Activated CD4-positive, alpha-beta memory T cell treated with anti-CD3 and anti-CD28 coated beads for 36 hours (primary cell): ENCODE data around the gene ALG1L2. TPM values are rescaled to one million over a fixed set of nuclear protein-coding genes. Genes with fewer than 3 reads are reported as not detected.
"Not testable (repeated sequence)": the region's sequence is repeated elsewhere in the genome, so short reads cannot be mapped to it uniquely, and the experiment has no call there.

Source experiments
- CTCF ChIA-PET: fragments of 350-600 bp; sonication (Branson Sonifier 250); formaldehyde crosslinking; loops from one replicate; lab custom pipeline; 2021; ENCODE audit warnings: antibody characterized with exemption, inconsistent platforms; lab: Charles Lee
- POLR2A ChIA-PET: fragments of 350-600 bp; sonication (Branson Sonifier 250); formaldehyde crosslinking; loops from one replicate; lab custom pipeline; 2021; ENCODE audit warnings: antibody characterized with exemption; lab: Charles Lee
- DNase-seq: peaks from one replicate; pipeline ENCODE4 v3.0.0-alpha.2; 2020
- H3K27ac Mint-ChIP-seq: one replicate; pipeline ENCODE4 v1.8.0; 2021; ENCODE audit warnings: mixed read lengths
- H3K27me3 Mint-ChIP-seq: one replicate; pipeline ENCODE4 v1.8.0; 2021; ENCODE audit warnings: mixed read lengths
- H3K36me3 Mint-ChIP-seq: one replicate; pipeline ENCODE4 v1.8.0; 2021; ENCODE audit warnings: mixed read lengths
- H3K4me1 Mint-ChIP-seq: one replicate; pipeline ENCODE4 v1.8.0; 2021; ENCODE audit warnings: low read depth, mixed read lengths
- H3K4me3 Mint-ChIP-seq: one replicate; pipeline ENCODE4 v1.8.0; 2021; ENCODE audit warnings: mild to moderate bottlenecking, mixed read lengths
- H3K9me3 Mint-ChIP-seq: one replicate; pipeline ENCODE4 v1.8.0; 2021; ENCODE audit warnings: mixed read lengths
- intact Hi-C: fragments of 100-400 bp; cut with micrococcal nuclease; formaldehyde crosslinking; loops from one replicate; pipeline ENCODE4 v1.15.1; 2023
- total RNA-seq, 2 experiments: library from RNA; stranded (reverse); gene quantifications; one replicate each; pipeline ENCODE4 v1.2.3, GENCODE V29; 2021

The ALG1L2 gene
- total RNA-seq, 2 experiments from 2014 or later, result not detected

GRCh38 chr3:130143648-130144327 is 62.2 kb downstream of the ALG1L2 start:
- CTCF ChIA-PET, intact Hi-C loops, H3K36me3 Mint-ChIP-seq, H3K9me3 Mint-ChIP-seq, H3K4me1 Mint-ChIP-seq, H3K4me3 Mint-ChIP-seq, POLR2A ChIA-PET, H3K27me3 Mint-ChIP-seq, DNase-seq, H3K27ac Mint-ChIP-seq: not testable (repeated sequence)

GRCh38 chr3:130144328-130144650 is 62.7 kb downstream of the ALG1L2 start:
- DNase-seq, H3K4me1 Mint-ChIP-seq, H3K27ac Mint-ChIP-seq, H3K9me3 Mint-ChIP-seq, H3K4me3 Mint-ChIP-seq, POLR2A ChIA-PET, CTCF ChIA-PET, intact Hi-C loops, H3K27me3 Mint-ChIP-seq, H3K36me3 Mint-ChIP-seq: not testable (repeated sequence)

- POLR2A ChIA-PET, result not testable (repeated sequence)
Measured at GRCh38 chr3:130145456-130145855, 63.8 kb downstream of the ALG1L2 start.

GRCh38 chr3:130146465-130146864 is 64.8 kb downstream of the ALG1L2 start:
- H3K9me3 Mint-ChIP-seq, H3K4me1 Mint-ChIP-seq, H3K27ac Mint-ChIP-seq, H3K36me3 Mint-ChIP-seq, DNase-seq, POLR2A ChIA-PET, H3K27me3 Mint-ChIP-seq, CTCF ChIA-PET, H3K4me3 Mint-ChIP-seq, intact Hi-C loops: not testable (repeated sequence)

More at GRCh38 chr3:130145456-130145855, 63.8 kb downstream of the ALG1L2 start:
- H3K27ac Mint-ChIP-seq, CTCF ChIA-PET, DNase-seq, H3K4me1 Mint-ChIP-seq, H3K4me3 Mint-ChIP-seq, H3K27me3 Mint-ChIP-seq, H3K36me3 Mint-ChIP-seq, H3K9me3 Mint-ChIP-seq, intact Hi-C loops: not testable (repeated sequence)

Other genes with a start within 250 kb of the ALG1L2 start
- gene TMCC1, start 188.1 kb upstream of the ALG1L2 start, total RNA-seq, result 10 to 100 TPM; 20.6 to 20.8 TPM
- gene TRH, start 107.1 kb upstream of the ALG1L2 start, total RNA-seq, result not detected